IMR-90 (cell line): ENCODE measurements around the gene USH1G. TPM values are rescaled to one million over a fixed set of nuclear protein-coding genes. Genes with fewer than 3 reads are reported as not detected.

ENCODE experiments used
- ATAC-seq: fragments of 200-7000 bp; cut with Tn5 transposase; 2 replicates; pipeline ENCODE4 v1.9.1; 2020; ENCODE audit warnings: low read depth, mild to moderate bottlenecking, moderate library complexity
- BruUV-seq: library from RNA; stranded (reverse); fragments of 400-500 nt; replicated peaks from 2 replicates; lab custom pipeline; 2021; lab: Mats Ljungman, UMichigan
- CTCF ChIA-PET: fragments of 300-600 bp; formaldehyde crosslinking; extraction: SDS; loops from one replicate; lab custom pipeline; 2021; ENCODE audit warnings: antibody characterized with exemption; lab: Yijun Ruan, JAX
- POLR2A ChIA-PET: fragments of 300-600 bp; sonication (Branson Sonifier 250); formaldehyde crosslinking; loops from one replicate; lab custom pipeline; 2022; ENCODE audit warnings: antibody characterized with exemption; ENCODE audit not compliant: unreplicated experiment; lab: Charles Lee
- DNase-seq: peaks from one replicate; pipeline ENCODE4 v3.0.0; 2013
- H2AFZ ChIP-seq: replicated peaks from 2 replicates; pipeline ENCODE3; 2013; ENCODE audit warnings: low read length, mild to moderate bottlenecking; ENCODE audit not compliant: poor library complexity
- H2AK5ac ChIP-seq: 2 replicates; pipeline ENCODE4 v1.6.1; 2013; ENCODE audit warnings: low read depth, low read length, inconsistent platforms
- H2AK9ac ChIP-seq: replicated peaks from 2 replicates; pipeline ENCODE3; 2013; ENCODE audit warnings: mild to moderate bottlenecking, low read depth, low read length, moderate library complexity; ENCODE audit not compliant: poor library complexity
- H2BK120ac ChIP-seq: 2 replicates; pipeline ENCODE4 v1.6.1; 2013; ENCODE audit warnings: low read depth, low read length, inconsistent platforms
- H2BK15ac ChIP-seq: 3 replicates; pipeline ENCODE4 v1.6.1; 2013; ENCODE audit warnings: low read depth, low read length, inconsistent platforms
- H2BK20ac ChIP-seq: 2 replicates; pipeline ENCODE4 v1.6.1; 2013; ENCODE audit warnings: low read depth, mild to moderate bottlenecking, inconsistent platforms, low read length, moderate library complexity
- H2BK5ac ChIP-seq: 2 replicates; pipeline ENCODE4 v1.6.1; 2013; ENCODE audit warnings: mild to moderate bottlenecking, low read depth, low read length, inconsistent platforms; ENCODE audit not compliant: poor library complexity, severe bottlenecking
- H3K14ac ChIP-seq: replicated peaks from 2 replicates; pipeline ENCODE4 v1.6.1; 2013; ENCODE audit warnings: low read depth, low read length, inconsistent platforms
- H3K18ac ChIP-seq: 2 replicates; pipeline ENCODE4 v1.6.1; 2013; ENCODE audit warnings: low read depth, low read length, control low read depth
- H3K23ac ChIP-seq: 2 replicates; pipeline ENCODE4 v1.6.1; 2013; ENCODE audit warnings: low read depth, low read length, inconsistent platforms
- H3K27ac ChIP-seq: 2 replicates; pipeline ENCODE4 v1.5.1; 2013; ENCODE audit warnings: mild to moderate bottlenecking, control low read depth, low read length; ENCODE audit not compliant: insufficient read depth
- H3K27me3 ChIP-seq: 2 replicates; pipeline ENCODE4 v1.6.1; 2013; ENCODE audit warnings: low read length; ENCODE audit not compliant: control insufficient read depth, insufficient read depth
- H3K36me3 ChIP-seq: 2 replicates; pipeline ENCODE4 v1.6.1; 2013; ENCODE audit warnings: low read length, mixed read lengths; ENCODE audit not compliant: control insufficient read depth, insufficient read depth
- H3K4ac ChIP-seq: 2 replicates; pipeline ENCODE4 v1.6.1; 2013; ENCODE audit warnings: low read depth, low read length, inconsistent platforms
- H3K4me1 ChIP-seq: 2 replicates; pipeline ENCODE4 v1.6.1; 2013; ENCODE audit warnings: low read length, mixed read lengths; ENCODE audit not compliant: control insufficient read depth, insufficient read depth
- H3K4me2 ChIP-seq: 2 replicates; pipeline ENCODE4 v1.6.1; 2013; ENCODE audit warnings: low read depth, mild to moderate bottlenecking, control low read depth, low read length, moderate library complexity
- H3K4me3 ChIP-seq: 2 replicates; pipeline ENCODE4 v1.5.1; 2013; ENCODE audit warnings: low read depth, mild to moderate bottlenecking, control low read depth, low read length, moderate library complexity; ENCODE audit not compliant: insufficient read depth
- H3K56ac ChIP-seq: 2 replicates; pipeline ENCODE4 v1.6.1; 2013; ENCODE audit warnings: low read length, inconsistent platforms; ENCODE audit not compliant: insufficient read depth; ENCODE audit errors: extremely low read depth
- H3K79me1 ChIP-seq, 2 experiments: 2 replicates each; pipeline ENCODE4 v1.6.1; 2013; ENCODE audit warnings: low read length in 2 of 2, inconsistent platforms in 1 of 2, low read depth in 1 of 2
- H3K9ac ChIP-seq: 2 replicates; pipeline ENCODE4 v1.6.1; 2013; ENCODE audit warnings: low read depth, low read length, control low read depth
- H3K9me1 ChIP-seq: 2 replicates; pipeline ENCODE4 v1.6.1; 2013; ENCODE audit warnings: low read length, inconsistent platforms; ENCODE audit not compliant: insufficient read depth
- H3K9me3 ChIP-seq: 2 replicates; pipeline ENCODE4 v1.6.1; 2013; ENCODE audit warnings: low read length; ENCODE audit not compliant: control insufficient read depth, insufficient read depth
- H4K20me1 ChIP-seq: 2 replicates; pipeline ENCODE4 v1.6.1; 2013; ENCODE audit warnings: low read length, inconsistent platforms; ENCODE audit not compliant: insufficient read depth
- H4K5ac ChIP-seq: 2 replicates; pipeline ENCODE4 v1.6.1; 2013; ENCODE audit warnings: mild to moderate bottlenecking, low read depth, low read length, control low read depth
- H4K8ac ChIP-seq, 2 experiments: 2 replicates each; pipeline ENCODE4 v1.6.1; 2013; ENCODE audit warnings: low read depth in 2 of 2, low read length in 2 of 2, control low read depth in 1 of 2, inconsistent platforms in 1 of 2
- H4K91ac ChIP-seq: 2 replicates; pipeline ENCODE4 v1.6.1; 2013; ENCODE audit warnings: low read depth, low read length, inconsistent platforms; ENCODE audit not compliant: insufficient read depth
- CHD1 ChIP-seq: IDR thresholded peaks from 2 replicates; pipeline ENCODE4 v1.6.1; 2012; ENCODE audit warnings: low read depth, low read length, improper control_type of control experiment
- CTCF ChIP-seq: conservative IDR thresholded peaks from 2 replicates; pipeline ENCODE4 v1.5.1; 2012; ENCODE audit warnings: mild to moderate bottlenecking, low read depth, low read length, improper control_type of control experiment
- MXI1 ChIP-seq: IDR thresholded peaks from 2 replicates; pipeline ENCODE4 v1.6.1; 2012; ENCODE audit warnings: low read depth, mild to moderate bottlenecking, low read length, moderate library complexity, borderline replicate concordance
- POLR2A ChIP-seq: IDR thresholded peaks from 2 replicates; pipeline ENCODE4 v1.6.1; 2012; ENCODE audit warnings: mild to moderate bottlenecking, low read depth, low read length
- RAD21 ChIP-seq: IDR thresholded peaks from 2 replicates; pipeline ENCODE4 v1.6.1; 2012; ENCODE audit warnings: low read length, improper control_type of control experiment
- SMC3 ChIP-seq: fragments of 150-350 bp; IDR thresholded peaks from 2 replicates; pipeline ENCODE4 v1.6.1; 2016; ENCODE audit warnings: low read depth, mild to moderate bottlenecking, antibody characterized with exemption, low read length, moderate library complexity
- whole genome bisulfite sequencing, 2 experiments: methylation state at CpG; one replicate each; pipeline versions ENCODE4 v1.1.5 to v1.1.7; 2013; ENCODE audit warnings: missing lambda C conversion rate in 2 of 2; ENCODE audit not compliant: insufficient read length in 1 of 2; ENCODE audit errors: extremely low coverage in 2 of 2; 5-methylcytosine and 5-hydroxymethylcytosine counted together
- dilution Hi-C: fragments of 300-500 bp; cut with HindIII; formaldehyde crosslinking; loops from one replicate; pipeline ENCODE4 v1.14.3; 2018; ENCODE audit warnings: low sequenced_read_pairs; ENCODE audit not compliant: unreplicated experiment
- in situ Hi-C: fragments of 300-500 bp; cut with MboI; formaldehyde crosslinking; loops from 3 replicates; pipeline ENCODE4 v1.14.3; 2019; ENCODE audit warnings: low sequenced_read_pairs, inconsistent platforms, mixed read lengths
- intact Hi-C: fragments of 100-400 bp; cut with micrococcal nuclease; formaldehyde crosslinking; loops from 2 replicates; pipeline ENCODE4 v1.10.0; 2022
- polyA plus RNA-seq, 3 experiments: library from polyadenylated mRNA; depleted of rRNA; stranded (reverse); fragments of >200 nt; gene quantifications; 2 replicates each; pipeline ENCODE4 v1.2.3, GENCODE V29; 2012; ENCODE audit warnings: low replicate concordance in 1 of 3
- total RNA-seq: library from RNA; depleted of rRNA; stranded (reverse); fragments of >200 nt; gene quantifications from 2 replicates; pipeline ENCODE4 v1.2.3, GENCODE V29; 2012

USH1G gene
- total and polyA plus RNA-seq, 2 of the 4 experiments (the other 2 are of a cell fraction) = not detected

- Histone ChIP-seq H3K4ac (no peak overlapping the region), H3K36me3 (no peaks in the 10 kb centered on the region), H3K23ac (no peak overlapping the region), H3K27ac (no peak overlapping the region), H4K5ac (no peak overlapping the region), H2BK5ac (no peak overlapping the region), H2BK20ac (no peak overlapping the region), H4K8ac (no peak overlapping the region), H3K14ac (no peak overlapping the region), H3K27me3 (peaks cover 38% of the 10 kb centered on the region), H3K4me2 (no peak overlapping the region), H2BK120ac (no peak overlapping the region), H4K20me1 (no peaks in the 10 kb centered on the region), H4K91ac (no peak overlapping the region), H2AK9ac (no peak overlapping the region), H3K18ac (no peak overlapping the region), H2AFZ (peak overlapping the region; percentile 41), H3K9me1 (no peaks in the 10 kb centered on the region), H3K56ac (no peak overlapping the region), H3K9ac (no peak overlapping the region), H2BK15ac (no peak overlapping the region), H3K4me1 (no peaks in the 10 kb centered on the region), H3K79me1 (0 out of 4 replicates have a peak, but pooled peaks cover 4 to 8% of the 10 kb centered on the region in 2 experiments), H3K4me3 (no peak overlapping the region), H3K9me3 (no peaks in the 10 kb centered on the region), H2AK5ac (no peak overlapping the region)
- ChIA-PET CTCF (no interaction called here), POLR2A (no interaction called here)
- WGBS, 2 experiments = 29% methylated on average over 7 of the region's 19 CpGs; no CpG with 5 or more reads in 1 of the 2 experiments
- in situ Hi-C loops (no loop called here), dilution Hi-C loops (no loop called here), intact Hi-C loops (no loop called here)
- no peak for TF ChIP-seq SMC3
- no peak for TF ChIP-seq CTCF
- no peak for TF ChIP-seq POLR2A
- no peak for TF ChIP-seq CHD1
- no peak for TF ChIP-seq RAD21
- no peak for TF ChIP-seq MXI1
- no TSS peak for BruUV-seq
- no peak for ATAC-seq
- DNase-seq = no peak
Measured at GRCh38 chr17:74877592-74878548, 45.2 kb downstream of the USH1G start.
